HG03571 (cell line): Measurements from ENCODE around the gene DOK3.
"Not testable (repeated sequence)": the region's sequence is repeated elsewhere in the genome, so short reads cannot be mapped to it uniquely, and the experiment has no call there.

Source experiments
- ATAC-seq: cut with Tn5 transposase; IDR thresholded peaks from one replicate; pipeline ENCODE4 v1.9.1; 2021; ENCODE audit not compliant: unreplicated experiment

The DOK3 gene

DNA sequence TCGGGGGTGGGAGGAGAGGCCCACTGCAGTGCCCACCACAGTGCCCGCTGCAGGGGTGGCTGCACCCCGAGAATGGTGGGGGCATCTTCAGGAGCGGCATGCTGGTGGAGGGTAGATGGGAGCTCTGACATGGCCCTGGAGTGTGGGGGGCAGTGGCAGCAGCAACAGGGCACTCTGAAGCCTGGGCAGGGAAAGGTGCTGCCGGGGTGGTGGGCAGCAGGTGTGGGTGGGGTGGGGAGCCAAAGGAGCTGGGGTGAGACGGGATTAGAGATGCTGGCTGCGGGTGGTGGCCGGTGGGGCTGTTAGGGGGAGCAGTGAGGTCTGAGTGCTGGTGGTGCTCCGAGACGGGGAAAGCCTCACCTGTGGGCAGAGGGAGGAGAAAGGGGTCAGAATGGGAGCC, 26.8 kb upstream of the DOK3 start:
- no peak for ATAC-seq

- ATAC-seq: no peak
Observed at GRCh38 chr5:177535125-177535524, 25.5 kb upstream of the DOK3 start.

GRCh38 chr5:177534433-177534832, 24.8 kb upstream of the DOK3 start:
- ATAC-seq: not testable (repeated sequence)

GRCh38 chr5:177531209-177531940, 21.7 kb upstream of the DOK3 start:
- no peak for ATAC-seq

GRCh38 chr5:177530638-177531037, 21.0 kb upstream of the DOK3 start:
- no peak for ATAC-seq

DNA sequence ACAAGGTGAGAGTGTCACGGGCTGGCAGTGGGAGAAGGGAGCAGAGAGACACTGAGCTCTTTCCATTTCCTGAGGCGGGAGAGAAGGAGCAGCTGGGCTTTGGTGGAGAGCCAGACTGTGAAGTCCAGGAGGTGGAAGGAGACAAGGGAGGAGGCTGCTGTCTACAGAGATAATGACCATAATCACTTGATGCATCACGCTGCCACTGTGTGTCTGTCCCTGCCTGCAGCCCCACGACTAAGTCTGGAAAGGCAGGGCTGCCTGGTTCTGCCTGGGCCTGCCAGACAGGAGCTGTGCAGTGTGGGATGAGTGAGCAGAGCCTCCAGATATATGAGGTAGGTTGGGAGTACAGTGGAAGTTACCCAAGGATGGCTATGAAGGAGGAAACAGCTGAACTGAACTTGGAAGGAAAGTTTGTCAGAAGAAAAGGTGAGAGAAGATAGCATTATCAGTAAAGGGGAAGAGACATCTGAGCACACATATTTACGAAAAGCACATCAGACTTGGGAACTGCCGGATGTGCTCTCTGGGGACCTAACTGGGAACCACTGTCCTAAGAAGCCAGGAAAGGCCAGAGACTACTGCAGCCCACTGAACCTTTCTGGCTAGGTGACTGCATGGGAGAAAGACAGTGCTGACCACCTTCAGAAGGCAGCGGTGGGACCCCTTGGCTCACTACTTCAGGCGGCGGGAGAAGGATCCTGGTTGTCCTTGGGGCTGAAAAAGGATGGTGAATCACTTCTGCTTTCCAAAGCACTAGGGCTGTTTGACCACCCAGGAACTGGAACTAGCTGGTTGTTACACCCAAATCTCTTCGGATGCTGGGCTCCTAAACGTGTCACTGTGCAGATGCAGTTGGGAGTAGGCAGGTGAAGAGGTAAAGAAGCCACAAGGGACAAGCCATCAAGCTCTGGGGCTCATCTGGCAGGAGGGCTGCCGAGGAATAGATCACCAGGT, 19.9 kb upstream of the DOK3 start:
- no peak for ATAC-seq

- no peak for ATAC-seq
Observed at GRCh38 chr5:177528631-177529030, 19.0 kb upstream of the DOK3 start.

DNA sequence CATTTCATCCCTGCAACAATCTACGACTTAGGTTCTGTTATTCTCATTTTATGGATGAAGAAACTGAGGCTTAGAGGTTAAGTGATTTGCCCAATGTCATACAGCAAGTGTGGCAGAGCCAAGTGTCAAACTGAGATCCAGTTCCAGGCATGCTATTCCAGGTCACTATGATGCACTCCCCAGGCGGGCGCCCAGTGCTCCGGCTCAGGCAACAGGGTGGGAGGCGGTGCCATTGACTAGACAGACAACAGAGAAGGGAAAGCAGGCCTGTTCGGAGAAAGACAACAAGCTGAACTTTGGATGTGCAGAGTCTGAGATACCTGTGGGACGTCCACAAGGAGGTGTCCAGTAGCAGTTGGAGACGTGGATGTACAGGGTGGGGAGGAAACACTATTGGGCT, 18.0 kb upstream of the DOK3 start:
- ATAC-seq: no peak

DNA sequence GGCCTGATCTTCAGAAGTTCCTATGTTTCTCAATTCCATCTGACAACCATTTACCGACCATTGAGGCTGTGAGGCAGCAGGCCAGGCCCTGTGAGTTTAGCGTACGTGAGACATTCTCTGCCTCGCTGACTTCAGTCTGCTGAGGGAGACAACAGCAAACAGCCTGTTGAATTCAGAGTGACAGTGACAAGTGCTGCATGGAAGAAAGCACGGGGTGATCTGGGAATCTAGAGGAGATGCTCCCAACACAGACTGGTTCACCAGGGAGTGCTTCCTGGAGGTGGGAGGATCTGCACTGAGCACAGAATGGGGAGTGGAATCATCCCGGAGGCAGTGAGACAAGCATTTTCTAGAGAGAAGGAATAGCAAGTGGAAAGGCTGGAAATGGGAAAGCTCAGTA, 17.2 kb upstream of the DOK3 start:
- no peak for ATAC-seq

GRCh38 chr5:177526191-177526590, 16.6 kb upstream of the DOK3 start:
- ATAC-seq: no peak

DNA sequence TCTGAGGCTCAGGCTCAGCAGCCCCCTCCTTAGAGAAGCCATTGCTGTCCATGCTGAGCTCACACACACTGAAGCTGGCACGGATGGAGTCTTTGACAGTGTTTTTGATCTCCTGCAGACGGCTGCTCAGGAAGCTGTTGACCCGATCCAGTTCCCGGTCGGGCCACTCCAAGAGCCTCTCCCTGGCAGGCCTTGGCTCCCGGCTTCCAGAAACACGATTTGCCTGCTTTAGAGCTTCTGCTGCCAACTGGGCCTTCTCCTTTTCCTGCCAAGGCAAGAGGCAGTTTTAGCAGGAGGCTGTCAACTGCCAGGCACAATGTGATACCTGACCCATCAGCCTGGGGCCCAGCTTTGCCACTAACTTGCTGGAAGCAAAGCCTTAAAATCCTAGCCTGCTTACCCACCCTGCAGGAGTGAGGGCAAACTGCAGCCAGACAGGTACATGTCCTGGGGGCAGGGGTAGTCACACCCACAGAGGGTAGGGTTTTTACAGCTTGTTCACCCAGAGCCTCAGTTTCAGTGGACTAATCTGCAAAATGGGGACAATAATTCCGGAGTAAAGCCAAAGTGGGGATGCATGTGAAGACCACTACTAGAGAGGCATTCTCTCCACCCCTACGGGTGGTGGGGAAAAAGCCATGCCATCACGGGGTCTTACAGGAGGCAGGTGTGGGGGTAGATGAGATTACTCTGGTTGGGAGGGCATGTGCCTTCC, 15.5 kb upstream of the DOK3 start:
- ATAC-seq: no peak

GRCh38 chr5:177524539-177524900, 14.9 kb upstream of the DOK3 start:
- ATAC-seq: no peak

DNA sequence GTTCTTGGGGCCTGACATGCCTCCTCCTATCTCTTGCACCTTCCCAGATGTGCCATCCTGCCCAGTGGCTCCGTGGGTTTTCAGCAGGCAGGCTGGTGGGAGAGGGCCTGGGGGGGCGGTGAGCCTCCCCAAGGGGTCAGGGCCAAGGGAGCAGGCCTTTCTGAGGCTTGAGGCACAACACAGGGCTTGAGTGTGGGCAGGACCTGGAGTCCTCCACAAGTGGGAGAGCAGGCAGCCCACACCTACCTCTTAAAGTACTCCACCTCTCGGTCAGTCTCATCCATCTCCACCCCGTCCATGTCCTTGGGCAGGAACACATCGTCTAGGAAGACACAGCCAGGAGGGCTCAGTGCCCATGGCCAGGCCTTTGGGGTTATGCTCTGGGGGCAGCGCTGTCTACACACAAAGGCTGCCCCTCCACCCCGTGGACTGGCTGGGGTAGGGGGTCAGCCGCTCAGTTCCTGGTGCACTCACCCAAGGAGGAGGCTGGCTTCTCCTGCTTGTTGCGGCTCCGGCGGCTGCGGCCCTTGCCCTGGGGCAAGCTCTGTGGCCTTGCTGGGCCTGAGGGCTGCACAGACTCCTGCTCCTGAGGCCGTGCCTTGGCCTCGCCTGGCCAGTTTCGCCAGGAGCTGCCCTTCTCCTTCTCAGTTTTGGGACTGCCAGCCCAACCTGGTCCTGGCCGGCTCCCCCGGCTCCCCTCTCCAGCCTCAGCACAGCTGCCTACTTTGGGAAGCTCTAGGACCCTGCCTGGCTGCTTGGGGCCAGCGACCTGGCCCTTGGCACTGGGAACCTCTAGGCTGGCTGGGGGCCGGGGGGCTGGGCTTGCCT, 14.3 kb upstream of the DOK3 start:
- no peak for ATAC-seq

- no peak for ATAC-seq
Observed at GRCh38 chr5:177520916-177521513, 11.4 kb upstream of the DOK3 start.

DNA sequence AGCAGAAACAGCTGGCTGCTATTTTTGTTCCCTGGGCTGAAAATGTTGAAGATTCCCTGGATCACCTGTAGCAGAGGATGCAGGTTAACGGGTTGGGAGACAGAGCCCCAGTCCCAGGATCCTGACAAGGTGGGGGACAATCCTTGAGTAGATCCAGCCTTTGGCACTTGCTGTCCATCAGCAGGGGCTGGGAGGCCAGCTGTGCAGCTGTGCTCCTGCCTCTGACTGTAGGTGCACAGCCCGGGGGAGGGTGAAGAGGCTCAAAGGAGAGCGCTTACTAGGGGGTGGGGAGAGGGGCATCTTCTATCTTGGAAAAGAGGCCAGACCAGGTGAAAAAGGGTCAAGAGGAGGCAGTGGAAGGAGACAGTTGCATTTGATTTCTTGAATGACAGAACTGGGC, 10.6 kb upstream of the DOK3 start:
- no peak for ATAC-seq

DNA sequence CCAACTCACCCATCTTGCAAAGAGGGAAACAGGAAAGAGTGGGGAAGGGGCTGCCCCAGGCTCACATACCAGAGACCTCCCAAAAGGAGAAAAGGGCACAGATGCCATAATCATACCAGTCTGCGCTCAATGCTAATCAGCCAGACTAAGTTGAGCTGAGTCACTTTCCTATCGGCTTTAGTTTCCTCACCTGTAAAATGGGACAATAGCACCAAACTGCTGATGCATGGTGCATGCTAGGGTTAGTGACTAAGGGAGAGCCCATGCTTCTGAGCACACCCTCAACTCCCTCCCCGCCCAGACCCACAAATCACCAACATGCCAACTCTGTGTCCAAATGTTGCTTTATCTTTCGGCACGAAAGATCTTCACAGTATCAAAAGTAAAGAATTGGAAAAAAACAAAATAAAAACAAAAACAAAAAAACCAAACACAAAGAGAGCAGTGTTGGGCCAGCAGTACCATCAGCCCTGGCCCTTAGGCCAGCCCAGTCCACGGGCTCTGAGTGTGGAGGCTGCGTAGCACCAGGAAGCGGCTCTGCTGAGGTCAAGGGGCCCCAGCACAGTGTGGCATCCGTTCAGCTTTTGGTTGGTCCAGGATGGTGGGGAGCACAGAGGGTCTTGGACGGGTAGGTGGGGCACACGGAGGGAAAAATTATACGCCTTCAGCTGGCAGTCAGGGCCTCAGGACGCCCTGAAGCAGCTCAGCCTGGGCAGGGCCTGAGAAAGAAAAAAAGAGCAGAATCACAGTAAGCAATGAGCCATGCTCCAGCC, 10.0 kb upstream of the DOK3 start:
- no peak for ATAC-seq

- peak; percentile 69 for ATAC-seq
Observed at GRCh38 chr5:177516601-177517568, 7.3 kb upstream of the DOK3 start, which contains the start of gene DDX41. Gene DDX41 (minus strand): TSS chr5:177516961. CDS start chr5:177516945, 16 bp downstream.

DNA sequence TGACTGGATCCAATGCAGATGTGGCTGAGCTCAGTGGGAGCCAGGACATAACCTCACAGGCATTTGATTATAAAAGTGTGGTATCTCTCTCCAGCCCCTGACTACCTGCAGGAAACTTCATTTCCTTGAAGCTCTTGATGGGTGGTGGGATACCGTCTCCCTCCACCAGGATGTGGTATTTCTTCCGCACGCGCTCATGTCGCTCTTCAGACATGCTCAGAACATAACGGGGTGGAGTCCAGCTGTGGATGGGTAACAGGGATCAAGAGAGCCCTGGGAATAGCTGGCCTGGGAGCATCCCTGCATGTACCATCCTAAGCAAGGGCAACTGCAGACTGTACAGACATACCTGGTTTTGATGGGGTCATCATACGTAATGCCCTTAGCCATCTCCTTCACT, 6.0 kb upstream of the DOK3 start:
- no peak for ATAC-seq
